ENCODE data around the gene MARCHF10. TPM values are rescaled to one million over a fixed set of nuclear protein-coding genes. Genes with fewer than 3 reads are reported as not detected.

The MARCHF10 gene
- total and polyA plus RNA-seq, 2 of the 13 experiments (the other 11 are each of a cell fraction or from before 2014, with no cell fraction given), result not detected

GRCh38 chr17:62663304-62663703 lies 144.8 kb downstream of the MARCHF10 start (continued):
- TF ChIP-seq, protein P1, sequence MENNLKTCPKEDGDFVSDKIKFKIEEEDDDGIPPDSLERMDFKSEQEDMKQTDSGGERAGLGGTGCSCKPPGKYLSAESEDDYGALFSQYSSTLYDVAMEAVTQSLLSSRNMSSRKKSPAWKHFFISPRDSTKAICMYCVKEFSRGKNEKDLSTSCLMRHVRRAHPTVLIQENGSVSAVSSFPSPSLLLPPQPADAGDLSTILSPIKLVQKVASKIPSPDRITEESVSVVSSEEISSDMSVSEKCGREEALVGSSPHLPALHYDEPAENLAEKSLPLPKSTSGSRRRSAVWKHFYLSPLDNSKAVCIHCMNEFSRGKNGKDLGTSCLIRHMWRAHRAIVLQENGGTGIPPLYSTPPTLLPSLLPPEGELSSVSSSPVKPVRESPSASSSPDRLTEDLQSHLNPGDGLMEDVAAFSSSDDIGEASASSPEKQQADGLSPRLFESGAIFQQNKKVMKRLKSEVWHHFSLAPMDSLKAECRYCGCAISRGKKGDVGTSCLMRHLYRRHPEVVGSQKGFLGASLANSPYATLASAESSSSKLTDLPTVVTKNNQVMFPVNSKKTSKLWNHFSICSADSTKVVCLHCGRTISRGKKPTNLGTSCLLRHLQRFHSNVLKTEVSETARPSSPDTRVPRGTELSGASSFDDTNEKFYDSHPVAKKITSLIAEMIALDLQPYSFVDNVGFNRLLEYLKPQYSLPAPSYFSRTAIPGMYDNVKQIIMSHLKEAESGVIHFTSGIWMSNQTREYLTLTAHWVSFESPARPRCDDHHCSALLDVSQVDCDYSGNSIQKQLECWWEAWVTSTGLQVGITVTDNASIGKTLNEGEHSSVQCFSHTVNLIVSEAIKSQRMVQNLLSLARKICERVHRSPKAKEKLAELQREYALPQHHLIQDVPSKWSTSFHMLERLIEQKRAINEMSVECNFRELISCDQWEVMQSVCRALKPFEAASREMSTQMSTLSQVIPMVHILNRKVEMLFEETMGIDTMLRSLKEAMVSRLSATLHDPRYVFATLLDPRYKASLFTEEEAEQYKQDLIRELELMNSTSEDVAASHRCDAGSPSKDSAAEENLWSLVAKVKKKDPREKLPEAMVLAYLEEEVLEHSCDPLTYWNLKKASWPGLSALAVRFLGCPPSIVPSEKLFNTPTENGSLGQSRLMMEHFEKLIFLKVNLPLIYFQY (CRISPR knock-in tag; IDR thresholded peaks at IDR 0.05; ENCODE audit: borderline replicate concordance), result no peak
- no peak for TF ChIP-seq ZXDC (CRISPR knock-in tag; IDR thresholded peaks at IDR 0.05)

DNA sequence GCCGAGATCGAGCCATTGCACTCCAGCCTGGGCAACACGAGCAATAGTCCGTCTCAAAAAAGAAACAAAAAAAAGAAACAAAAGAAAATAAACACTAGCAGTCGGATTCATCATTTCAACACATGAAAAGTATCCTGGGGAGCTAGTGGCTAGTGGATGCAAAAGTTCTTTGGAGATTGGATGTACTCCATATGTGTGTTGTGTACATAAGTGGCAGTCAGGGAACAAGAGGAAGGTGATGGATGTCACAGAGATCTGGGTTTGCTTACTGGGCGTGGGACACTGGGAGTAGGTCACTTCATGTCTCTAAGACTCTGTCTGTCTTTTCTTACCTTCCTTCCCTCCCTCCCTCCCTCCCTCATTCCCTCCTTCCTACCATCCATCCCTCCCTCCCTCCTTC lies 145.3 kb downstream of the MARCHF10 start:
- no peaks in the 10 kb centered on the region for H4K20me1 ChIP-seq (ENCODE audit: insufficient read depth, low read length)
- in situ Hi-C loops (cut with HindIII; ENCODE audit: extremely low pct_ligation_motif_present, low pct_unique_long_range_greater_than_20kb) (no loop called here), intact Hi-C loops (cut with micrococcal nuclease; ENCODE audit: unreplicated experiment) (no loop called here)
- FAIRE-seq (no peak), ATAC-seq (no peak), DNase-seq (ENCODE audit: low spot score) (no peak)
- no peak for TF ChIP-seq SMYD3 (CRISPR knock-in tag; IDR thresholded peaks at IDR 0.05)
- TF ChIP-seq ZNF337 (CRISPR knock-in tag; IDR thresholded peaks at IDR 0.05; ENCODE audit: borderline replicate concordance, low read depth), result no peak
- TF ChIP-seq HNRNPK (IDR thresholded peaks at IDR 0.05; ENCODE audit: low read depth, low read length, poor library complexity, severe bottlenecking), result peak; percentile 83
- no peak for TF ChIP-seq GATAD1 (CRISPR knock-in tag; IDR thresholded peaks at IDR 0.05)
- no peak for TF ChIP-seq NFAT5 (CRISPR knock-in tag; IDR thresholded peaks at IDR 0.05)
- H3K4me2 ChIP-seq (ENCODE audit: low read depth, low read length), result no peak overlapping the region
- no peaks in the 10 kb centered on the region for H3K4me1 ChIP-seq (ENCODE audit: insufficient read depth, low read length)
- no peaks in the 10 kb centered on the region for H3K79me2 ChIP-seq (ENCODE audit: insufficient read depth, low read length)
- peaks cover 9 to 28% of the 10 kb centered on the region in 2 experiments; a peak in 4 of 5 replicates for H3K27me3 ChIP-seq (ENCODE audit: control insufficient read depth in 1 of 2, insufficient read depth in 2 of 2, low read length in 2 of 2)
- H3K27ac ChIP-seq (ENCODE audit: extremely low read length, insufficient read depth, low read length), result no peak overlapping the region
- no TSS peak for BruUV-seq (replicated peaks)
- no peaks in the 10 kb centered on the region for H3K9me3 ChIP-seq (ENCODE audit: low read length)
- no peak overlapping the region for H2AFZ ChIP-seq (ENCODE audit: low read length)
- ChIA-PET POLR2A (no interaction called here), CTCF (ENCODE audit: low intra/inter-chr PET ratio, low total read pairs) (no interaction called here)
- no peak overlapping the region for H3K4me3 ChIP-seq (replicated peaks in 1 of 3; ENCODE audit: insufficient read depth in 1 of 3, low read depth in 2 of 3, low read length in 3 of 3)
- WGBS (ENCODE audit: low lambda C conversion rate), result 38% methylated on average over 6 of the region's 6 CpGs
- H3K36me3 ChIP-seq (replicated peaks in 1 of 2; ENCODE audit: control insufficient read depth in 1 of 2, insufficient read depth in 2 of 2, low read length in 2 of 2), result no peaks in the 10 kb centered on the region
- no peak overlapping the region for H3K9ac ChIP-seq (ENCODE audit: insufficient read depth, low read depth, low read length)
